Natural killer cell (primary cell): ENCODE results near the gene IGFBP3. TPM values are rescaled to one million over a fixed set of nuclear protein-coding genes. Genes with fewer than 3 reads are reported as not detected.

Experiments
- ATAC-seq, 3 donors: fragments of 150-1000 bp in 2 of 3; fragments of 200-7000 bp in 1 of 3; cut with Tn5 transposase; 1 replicate in 1 of 3; 2 replicates in 2 of 3; pipeline ENCODE4 v1.10.0; 2021; ENCODE audit warnings: mild to moderate bottlenecking in 2 of 3, moderate library complexity in 2 of 3
- DNase-seq, 2 donors: peaks; one replicate each; pipeline versions ENCODE4 v3.0.0 to v3.0.0-alpha.2; 2013 to 2021; ENCODE audit warnings: mixed read lengths in 1 of 2
- H3K27ac ChIP-seq: one replicate; pipeline ENCODE4 v1.5.1; 2013; ENCODE audit warnings: mild to moderate bottlenecking, low read length
- H3K27me3 ChIP-seq: one replicate; pipeline ENCODE4 v1.6.1; 2013; ENCODE audit warnings: low read length; ENCODE audit not compliant: control insufficient read depth, insufficient read depth
- H3K36me3 ChIP-seq: one replicate; pipeline ENCODE4 v1.6.1; 2013; ENCODE audit warnings: low read length; ENCODE audit not compliant: control insufficient read depth, insufficient read depth
- H3K4me1 ChIP-seq: one replicate; pipeline ENCODE4 v1.6.1; 2013; ENCODE audit warnings: low read length; ENCODE audit not compliant: control insufficient read depth, insufficient read depth
- H3K4me3 ChIP-seq: one replicate; pipeline ENCODE4 v1.5.1; 2013; ENCODE audit warnings: low read length
- H3K9me3 ChIP-seq: one replicate; pipeline ENCODE4 v1.6.1; 2013; ENCODE audit warnings: low read length; ENCODE audit not compliant: control insufficient read depth, insufficient read depth
- H3K27ac Mint-ChIP-seq, 2 donors: one replicate each; pipeline ENCODE4 v1.8.0; 2022; ENCODE audit warnings: mild to moderate bottlenecking in 2 of 2, mixed read lengths in 2 of 2, moderate library complexity in 1 of 2
- H3K27me3 Mint-ChIP-seq, 2 donors: one replicate each; pipeline ENCODE4 v1.8.0; 2022; ENCODE audit warnings: low read depth in 2 of 2, mixed read lengths in 2 of 2
- H3K36me3 Mint-ChIP-seq: one replicate; pipeline ENCODE4 v1.8.0; 2022; ENCODE audit warnings: mixed read lengths
- H3K4me1 Mint-ChIP-seq, 2 donors: one replicate each; pipeline ENCODE4 v1.8.0; 2022; ENCODE audit warnings: mixed read lengths in 2 of 2
- H3K4me3 Mint-ChIP-seq: one replicate; pipeline ENCODE4 v1.8.0; 2022; ENCODE audit warnings: mild to moderate bottlenecking, moderate library complexity, mixed read lengths
- H3K9me3 Mint-ChIP-seq, 2 donors: one replicate each; pipeline ENCODE4 v1.8.0; 2022; ENCODE audit warnings: mixed read lengths in 2 of 2
- WGBS: methylation state at CpG from one replicate; pipeline ENCODE4 v1.1.7; 2013; ENCODE audit warnings: missing lambda C conversion rate; ENCODE audit not compliant: insufficient coverage; 5-methylcytosine and 5-hydroxymethylcytosine counted together
- intact Hi-C: fragments of 100-400 bp; cut with micrococcal nuclease; formaldehyde crosslinking; loops from one replicate; pipeline ENCODE4 v1.14.2; 2022
- total RNA-seq, 4 donors: library from RNA; stranded (reverse); fragments of 120-200 nt in 1 of 4; gene quantifications; one replicate each; pipeline versions ENCODE4 v1.2.3 to v1.2.4, GENCODE V29; 2013 to 2022
- TF ChIP-seq, protein P1 (sequence below): fragments of 200-600 bp; IDR thresholded peaks from one replicate; pipeline ENCODE4 v1.8.0; 2022; ENCODE audit warnings: antibody characterized with exemption

The IGFBP3 gene
- total RNA-seq, 3 donors from 2014 or later (not counting 1 experiment from before 2014, with no cell fraction given), result 0.39 to 10.2 (median 1.2) TPM

DNA sequence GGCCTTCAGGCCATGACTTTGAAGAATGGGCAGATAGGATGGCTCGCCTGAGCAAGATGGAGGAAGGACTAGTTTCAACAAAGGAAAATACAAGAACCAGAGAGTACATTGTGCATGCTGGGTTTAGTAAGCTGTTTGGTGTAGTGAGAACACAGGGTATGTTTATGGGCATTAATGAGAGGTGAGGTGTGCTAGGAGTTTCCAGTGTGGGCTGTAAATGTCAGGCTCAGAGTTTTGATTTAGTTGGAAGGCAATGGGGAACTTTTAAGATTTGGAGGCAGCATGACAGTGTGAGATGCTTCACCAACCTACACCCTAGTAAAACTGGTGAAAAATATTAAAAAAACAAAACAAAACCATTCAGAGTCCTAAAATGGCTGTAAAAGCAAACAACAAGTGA is 19.5 kb downstream of the IGFBP3 start:
- Mint-ChIP-seq H3K36me3 (no peaks in the 10 kb centered on the region), H3K4me3 (no peak overlapping the region), H3K9me3 (peaks cover 0 to 3% of the 10 kb centered on the region in 2 donors), H3K4me1 (no peaks in the 10 kb centered on the region), H3K27ac (no peak overlapping the region), H3K27me3 (peaks cover 10 to 16% of the 10 kb centered on the region in 2 donors)
- no peak for DNase-seq
- Histone ChIP-seq H3K27me3 (peaks cover 3% of the 10 kb centered on the region), H3K4me3 (no peak overlapping the region), H3K9me3 (no peaks in the 10 kb centered on the region), H3K4me1 (no peaks in the 10 kb centered on the region), H3K36me3 (no peaks in the 10 kb centered on the region), H3K27ac (no peak overlapping the region)
- 77% methylated on average over 1 of the region's 1 CpG for WGBS
- TF ChIP-seq, protein P1, sequence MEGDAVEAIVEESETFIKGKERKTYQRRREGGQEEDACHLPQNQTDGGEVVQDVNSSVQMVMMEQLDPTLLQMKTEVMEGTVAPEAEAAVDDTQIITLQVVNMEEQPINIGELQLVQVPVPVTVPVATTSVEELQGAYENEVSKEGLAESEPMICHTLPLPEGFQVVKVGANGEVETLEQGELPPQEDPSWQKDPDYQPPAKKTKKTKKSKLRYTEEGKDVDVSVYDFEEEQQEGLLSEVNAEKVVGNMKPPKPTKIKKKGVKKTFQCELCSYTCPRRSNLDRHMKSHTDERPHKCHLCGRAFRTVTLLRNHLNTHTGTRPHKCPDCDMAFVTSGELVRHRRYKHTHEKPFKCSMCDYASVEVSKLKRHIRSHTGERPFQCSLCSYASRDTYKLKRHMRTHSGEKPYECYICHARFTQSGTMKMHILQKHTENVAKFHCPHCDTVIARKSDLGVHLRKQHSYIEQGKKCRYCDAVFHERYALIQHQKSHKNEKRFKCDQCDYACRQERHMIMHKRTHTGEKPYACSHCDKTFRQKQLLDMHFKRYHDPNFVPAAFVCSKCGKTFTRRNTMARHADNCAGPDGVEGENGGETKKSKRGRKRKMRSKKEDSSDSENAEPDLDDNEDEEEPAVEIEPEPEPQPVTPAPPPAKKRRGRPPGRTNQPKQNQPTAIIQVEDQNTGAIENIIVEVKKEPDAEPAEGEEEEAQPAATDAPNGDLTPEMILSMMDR, result no peak
- intact Hi-C loops, result no loop called here
- no peak for ATAC-seq

DNA sequence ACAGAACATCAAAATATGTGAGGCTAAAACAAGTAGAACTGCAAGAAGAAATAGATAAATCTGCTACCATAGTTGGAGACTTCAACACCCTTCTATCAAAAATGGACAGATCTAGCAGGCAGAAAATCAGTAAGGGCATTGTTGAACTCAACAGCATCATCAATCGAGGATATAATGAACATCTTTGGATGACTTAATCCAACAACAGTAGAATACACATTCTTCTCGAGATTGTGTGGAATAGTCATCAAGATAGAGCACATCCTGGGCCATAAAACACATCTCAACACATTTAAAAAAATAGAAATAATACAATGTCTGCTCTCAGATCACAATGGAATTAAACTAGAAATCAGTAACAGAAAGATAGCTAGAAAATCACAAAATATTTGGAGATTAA is 22.9 kb downstream of the IGFBP3 start:
- peaks cover 28 to 40% of the 10 kb centered on the region in 2 donors for H3K27me3 Mint-ChIP-seq
- Histone ChIP-seq H3K27ac (no peak overlapping the region), H3K36me3 (no peaks in the 10 kb centered on the region), H3K4me1 (no peaks in the 10 kb centered on the region), H3K27me3 (peaks cover 5% of the 10 kb centered on the region), H3K4me3 (no peak overlapping the region), H3K9me3 (no peaks in the 10 kb centered on the region)
- no peak overlapping the region for H3K27ac Mint-ChIP-seq
- H3K4me1 Mint-ChIP-seq, result no peaks in the 10 kb centered on the region
- intact Hi-C loops, result no loop called here
- DNase-seq (no peak), ATAC-seq (no peak)
- TF ChIP-seq, protein P1, result no peak
- peaks cover 0 to 3% of the 10 kb centered on the region in 2 donors for H3K9me3 Mint-ChIP-seq
- H3K4me3 Mint-ChIP-seq, result no peak overlapping the region
- 86% methylated on average over 1 of the region's 2 CpGs for WGBS
- H3K36me3 Mint-ChIP-seq, result no peaks in the 10 kb centered on the region

DNA sequence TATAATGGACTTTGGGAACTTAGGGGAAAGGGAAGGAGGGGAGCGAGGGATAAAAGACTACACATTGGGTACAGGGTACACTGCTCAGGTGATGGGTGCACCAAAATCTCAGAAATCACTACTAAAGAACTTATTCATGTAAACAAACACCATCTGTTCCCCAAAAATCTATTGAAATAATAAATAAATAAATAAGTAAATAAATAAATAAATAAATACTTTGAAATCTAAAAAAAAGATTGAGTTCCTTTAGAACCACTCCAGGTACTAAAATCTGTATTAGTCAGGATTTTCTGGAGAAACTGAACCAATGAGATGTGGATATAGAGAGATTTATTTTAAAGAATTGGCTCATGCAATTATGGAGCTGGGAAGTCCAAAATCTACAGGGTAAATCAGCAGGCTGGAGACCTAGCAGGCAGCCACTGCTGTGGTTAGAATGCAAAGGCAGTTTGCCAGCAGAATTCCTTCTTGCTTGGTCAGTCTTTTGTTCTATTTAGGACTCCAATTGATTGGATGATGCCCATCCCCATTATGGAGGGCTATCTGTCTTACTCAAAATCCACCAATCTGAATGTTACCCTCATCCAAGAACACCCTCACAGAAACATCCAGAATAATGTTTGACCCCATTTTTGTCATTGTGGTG is 23.9 kb downstream of the IGFBP3 start:
- Mint-ChIP-seq H3K9me3 (peaks cover 0 to 3% of the 10 kb centered on the region in 2 donors), H3K36me3 (no peaks in the 10 kb centered on the region), H3K4me1 (no peaks in the 10 kb centered on the region), H3K27me3 (peaks cover 28 to 48% of the 10 kb centered on the region in 2 donors), H3K27ac (no peak overlapping the region), H3K4me3 (no peak overlapping the region)
- WGBS, result 100% methylated on average over 1 of the region's 1 CpG
- no peaks in the 10 kb centered on the region for H3K4me1 ChIP-seq
- H3K27me3 ChIP-seq, result peaks cover 5% of the 10 kb centered on the region
- TF ChIP-seq, protein P1, result no peak
- H3K36me3 ChIP-seq, result no peaks in the 10 kb centered on the region
- ATAC-seq (no peak), DNase-seq (no peak)
- H3K9me3 ChIP-seq, result no peaks in the 10 kb centered on the region
- no peak overlapping the region for H3K27ac ChIP-seq
- H3K4me3 ChIP-seq, result no peak overlapping the region
- intact Hi-C loops, result no loop called here

DNA sequence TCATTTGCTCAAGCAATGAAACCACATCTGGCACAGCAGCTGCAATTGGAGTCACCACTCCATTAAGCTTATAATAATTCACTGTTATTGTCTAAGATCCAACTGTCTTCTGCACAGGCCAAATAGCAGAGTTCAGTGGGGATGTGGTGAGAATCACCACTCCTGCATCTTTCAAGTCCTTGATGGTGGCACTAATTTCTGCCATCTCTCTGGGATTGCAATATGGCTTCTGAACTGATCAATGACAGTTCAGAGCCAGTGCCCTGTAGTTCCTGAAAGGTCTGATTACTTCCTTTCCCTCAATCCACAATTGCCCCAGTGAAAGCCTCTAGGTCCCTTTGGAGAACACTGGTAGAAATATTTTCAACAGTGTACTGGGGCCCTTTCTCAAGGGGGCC is 26.4 kb downstream of the IGFBP3 start:
- intact Hi-C loops, result no loop called here
- no peak for DNase-seq
- Mint-ChIP-seq H3K27me3 (peaks cover 25 to 70% of the 10 kb centered on the region in 2 donors), H3K4me1 (no peaks in the 10 kb centered on the region), H3K4me3 (no peak overlapping the region), H3K36me3 (no peaks in the 10 kb centered on the region), H3K27ac (no peak overlapping the region), H3K9me3 (no peaks in the 10 kb centered on the region)
- Histone ChIP-seq H3K27me3 (peaks cover 5% of the 10 kb centered on the region), H3K9me3 (no peaks in the 10 kb centered on the region), H3K4me3 (no peak overlapping the region), H3K4me1 (no peaks in the 10 kb centered on the region), H3K36me3 (no peaks in the 10 kb centered on the region), H3K27ac (no peak overlapping the region)
- TF ChIP-seq, protein P1, result no peak
- no peak for ATAC-seq
